HFF-Myc (cell line): ENCODE measurements around the gene SCNM1.
"Not testable (repeated sequence)": the region's sequence is repeated elsewhere in the genome, so short reads cannot be mapped to it uniquely, and the experiment has no call there.

ENCODE experiments used
- DNase-seq: peaks from one replicate; pipeline ENCODE4 v3.0.0-alpha.2; 2011; ENCODE audit warnings: low read depth; ENCODE audit errors: extremely low read depth
- H3K4me3 ChIP-seq: replicated peaks from 2 replicates; pipeline ENCODE4 v1.5.1; 2011; ENCODE audit warnings: low read depth, mild to moderate bottlenecking, control low read depth, low read length
- TF ChIP-seq, protein P1 (sequence below): IDR thresholded peaks from 2 replicates; pipeline ENCODE4 v1.5.1; 2012; ENCODE audit warnings: mild to moderate bottlenecking, low read depth, low read length, control low read depth; ENCODE audit errors: missing control alignments

The SCNM1 gene

DNA sequence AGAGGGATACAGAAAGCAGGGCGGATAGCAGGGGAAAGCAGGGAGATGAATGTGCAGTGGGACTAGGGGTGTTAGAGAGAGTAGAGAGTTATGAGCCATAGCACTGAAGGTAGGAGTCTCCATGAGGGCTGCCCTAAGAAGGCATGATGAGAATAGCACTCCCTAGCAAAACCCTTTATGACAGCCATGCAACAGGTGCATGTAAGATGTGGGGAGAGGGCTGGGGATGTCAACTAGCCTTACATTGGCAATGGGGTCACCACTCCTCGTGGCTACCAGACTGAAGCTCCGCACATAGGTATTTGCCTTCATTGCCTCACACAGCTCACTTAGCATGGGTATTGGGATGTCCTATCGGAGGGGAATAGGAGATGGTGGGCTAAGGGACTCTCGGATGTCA is 5.2 kb downstream of the SCNM1 start:
- no peak for DNase-seq
- TF ChIP-seq, protein P1, sequence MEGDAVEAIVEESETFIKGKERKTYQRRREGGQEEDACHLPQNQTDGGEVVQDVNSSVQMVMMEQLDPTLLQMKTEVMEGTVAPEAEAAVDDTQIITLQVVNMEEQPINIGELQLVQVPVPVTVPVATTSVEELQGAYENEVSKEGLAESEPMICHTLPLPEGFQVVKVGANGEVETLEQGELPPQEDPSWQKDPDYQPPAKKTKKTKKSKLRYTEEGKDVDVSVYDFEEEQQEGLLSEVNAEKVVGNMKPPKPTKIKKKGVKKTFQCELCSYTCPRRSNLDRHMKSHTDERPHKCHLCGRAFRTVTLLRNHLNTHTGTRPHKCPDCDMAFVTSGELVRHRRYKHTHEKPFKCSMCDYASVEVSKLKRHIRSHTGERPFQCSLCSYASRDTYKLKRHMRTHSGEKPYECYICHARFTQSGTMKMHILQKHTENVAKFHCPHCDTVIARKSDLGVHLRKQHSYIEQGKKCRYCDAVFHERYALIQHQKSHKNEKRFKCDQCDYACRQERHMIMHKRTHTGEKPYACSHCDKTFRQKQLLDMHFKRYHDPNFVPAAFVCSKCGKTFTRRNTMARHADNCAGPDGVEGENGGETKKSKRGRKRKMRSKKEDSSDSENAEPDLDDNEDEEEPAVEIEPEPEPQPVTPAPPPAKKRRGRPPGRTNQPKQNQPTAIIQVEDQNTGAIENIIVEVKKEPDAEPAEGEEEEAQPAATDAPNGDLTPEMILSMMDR = no peak
- H3K4me3 ChIP-seq = no peak overlapping the region

DNA sequence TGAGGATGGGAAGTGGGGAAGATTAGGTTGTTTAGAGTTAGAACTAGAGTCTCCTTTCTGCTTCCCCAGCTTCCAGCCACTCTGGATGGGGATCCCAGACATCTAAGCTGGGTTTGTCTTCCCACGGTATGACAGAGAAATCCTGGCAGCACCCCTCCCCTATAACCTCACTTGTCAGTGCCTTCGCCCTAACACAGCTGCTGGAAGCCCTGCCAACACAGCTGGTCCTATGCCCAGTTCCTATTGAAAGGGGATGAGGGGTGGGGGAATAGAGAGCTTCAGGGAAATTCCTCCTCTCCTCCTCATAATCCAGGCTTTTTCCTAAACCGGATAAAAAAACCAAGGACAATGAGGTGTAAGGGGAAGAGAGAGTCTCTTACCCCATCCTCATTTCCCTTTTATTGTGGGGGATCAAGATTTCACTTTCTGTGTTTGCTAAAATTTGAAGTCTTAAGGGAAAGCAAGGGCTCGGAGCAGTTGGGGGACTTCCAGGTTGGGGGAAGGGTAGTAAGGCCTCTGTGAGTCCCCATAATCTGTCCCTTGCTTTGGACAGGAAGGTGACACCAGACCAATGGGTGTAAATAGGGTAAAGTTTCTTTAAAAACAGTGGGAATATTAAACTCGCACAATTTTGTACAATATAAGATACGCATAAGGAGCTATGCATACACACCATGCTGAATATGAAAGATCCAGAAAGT is 9.2 kb downstream of the SCNM1 start:
- no peak for DNase-seq
- no peak overlapping the region for H3K4me3 ChIP-seq
- TF ChIP-seq, protein P1 = no peak

DNA sequence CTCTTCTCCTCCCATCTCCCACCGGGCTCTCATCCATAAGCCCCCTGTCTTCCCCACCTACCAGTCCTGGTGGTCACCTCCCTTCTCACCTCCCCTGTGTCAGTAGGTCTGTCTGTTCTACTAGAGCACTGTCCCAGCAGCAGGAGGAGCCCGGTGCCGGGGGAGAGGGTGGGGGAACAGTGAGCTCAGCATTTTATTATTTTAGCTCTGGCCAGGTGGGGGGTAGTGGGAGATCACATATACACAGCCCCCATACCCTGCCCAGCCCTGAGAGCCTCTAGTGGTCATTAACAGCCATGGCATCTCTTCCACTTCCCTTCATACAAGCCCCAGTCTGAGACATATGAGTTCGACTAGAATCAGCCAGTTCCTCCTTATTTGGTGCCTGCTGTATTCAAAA is 9.9 kb downstream of the SCNM1 start, which contains the start of gene TMOD4:
TSS of gene TMOD4 (minus strand) at position 119 of the 400 bp plus-strand sequence. CDS start 1,106 bp downstream, outside the sequence.
- TF ChIP-seq, protein P1 = peak; percentile 58
- no peak within 1 kb of the TSS for H3K4me3 ChIP-seq
- DNase-seq = no peak

DNA sequence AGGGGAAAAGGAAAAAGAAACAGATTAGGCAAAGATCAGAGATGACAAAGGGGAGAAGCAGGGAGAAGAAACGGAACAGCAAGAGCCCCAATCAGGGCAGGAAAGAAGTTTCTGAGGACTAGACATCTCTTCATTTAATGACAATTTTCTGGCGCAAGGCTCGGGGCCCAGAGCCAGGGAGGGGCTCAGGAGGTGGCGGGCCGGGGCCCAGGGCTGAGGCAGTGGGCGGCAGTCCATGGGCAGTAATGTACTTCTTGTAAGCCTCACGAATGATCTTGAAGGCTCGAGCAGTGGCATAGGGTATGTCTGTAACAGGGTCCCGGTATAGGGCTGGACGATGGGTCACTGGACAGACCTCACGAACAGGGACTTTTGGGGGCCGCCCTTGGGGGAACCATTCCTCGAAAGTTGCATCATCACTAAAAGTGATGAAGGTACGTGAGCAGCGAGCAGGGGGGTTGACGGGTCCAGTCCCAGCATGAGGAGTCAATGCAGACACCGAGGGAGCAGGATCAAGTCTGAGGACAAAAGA is 10.6 kb downstream of the SCNM1 start:
- no peak for DNase-seq
- TF ChIP-seq, protein P1 = no peak
- no peak overlapping the region for H3K4me3 ChIP-seq

DNA sequence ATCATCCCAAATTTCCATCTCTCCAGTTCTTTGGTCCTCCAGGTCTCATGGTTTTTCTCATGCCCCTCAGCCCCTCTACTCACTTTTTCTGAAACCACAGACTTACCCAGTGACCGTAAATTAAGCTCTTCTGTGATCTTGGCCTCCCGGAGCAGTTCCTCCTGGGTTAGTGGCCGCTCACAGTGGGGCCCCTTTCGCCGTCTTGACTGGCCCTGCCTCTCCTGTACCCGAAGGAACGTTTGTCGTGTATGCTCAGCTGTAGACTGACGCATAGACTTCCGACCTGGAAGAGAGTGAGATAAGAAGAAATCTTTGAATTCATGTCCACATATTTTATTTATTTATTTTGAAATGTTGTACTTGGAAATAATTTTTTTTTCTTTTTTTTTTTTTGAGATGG is 18.3 kb downstream of the SCNM1 start:
- TF ChIP-seq, protein P1 = no peak
- DNase-seq = no peak
- H3K4me3 ChIP-seq = no peak overlapping the region

DNA sequence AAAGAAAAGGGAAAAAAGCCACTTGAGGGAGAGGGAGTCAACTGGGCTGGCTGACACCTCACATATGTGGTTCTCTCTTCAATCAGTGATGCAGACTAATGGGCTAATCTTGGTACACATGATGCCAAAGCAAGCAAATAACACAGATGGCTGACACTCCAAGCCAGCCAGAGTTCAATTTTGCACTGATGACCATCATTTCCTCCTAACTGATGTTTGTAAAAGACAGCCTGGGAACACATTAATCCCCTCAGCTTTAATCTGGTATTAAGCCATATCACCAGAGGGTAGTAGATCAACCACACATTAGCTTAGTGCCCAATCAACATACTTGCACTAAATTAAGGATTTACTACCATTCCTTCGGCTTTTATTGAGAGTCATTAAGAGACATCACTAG is 21.3 kb downstream of the SCNM1 start:
- no peak overlapping the region for H3K4me3 ChIP-seq
- TF ChIP-seq, protein P1 = no peak
- DNase-seq = no peak

DNA sequence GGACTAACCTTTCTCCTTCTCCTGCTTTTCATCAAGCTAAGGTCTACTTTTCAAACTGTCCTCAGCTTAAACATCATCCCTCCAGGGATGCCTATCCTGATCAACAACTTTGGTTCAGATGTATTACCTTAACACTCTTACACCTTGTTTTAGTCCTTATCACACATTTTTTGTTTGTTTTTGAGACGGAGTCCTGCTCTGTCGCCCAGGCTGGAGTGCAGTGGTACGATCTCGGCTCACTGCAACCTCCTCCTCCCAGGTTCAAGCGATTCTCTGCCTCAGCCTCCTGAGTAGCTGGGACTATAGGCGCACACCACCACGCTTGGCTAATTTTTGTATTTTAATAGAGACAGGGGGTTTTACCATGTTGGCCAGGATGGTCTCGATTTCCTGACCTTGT is 22.7 kb downstream of the SCNM1 start:
- H3K4me3 ChIP-seq = peak overlapping the region; percentile 72

More for the DNA sequence above, 22.7 kb downstream of the SCNM1 start:
- DNase-seq = not testable (repeated sequence)
